ENCODE measurements around the gene GOLGA2.
"Not testable (repeated sequence)": the region's sequence is repeated elsewhere in the genome, so short reads cannot be mapped to it uniquely, and the experiment has no call there.

GOLGA2 gene

DNA sequence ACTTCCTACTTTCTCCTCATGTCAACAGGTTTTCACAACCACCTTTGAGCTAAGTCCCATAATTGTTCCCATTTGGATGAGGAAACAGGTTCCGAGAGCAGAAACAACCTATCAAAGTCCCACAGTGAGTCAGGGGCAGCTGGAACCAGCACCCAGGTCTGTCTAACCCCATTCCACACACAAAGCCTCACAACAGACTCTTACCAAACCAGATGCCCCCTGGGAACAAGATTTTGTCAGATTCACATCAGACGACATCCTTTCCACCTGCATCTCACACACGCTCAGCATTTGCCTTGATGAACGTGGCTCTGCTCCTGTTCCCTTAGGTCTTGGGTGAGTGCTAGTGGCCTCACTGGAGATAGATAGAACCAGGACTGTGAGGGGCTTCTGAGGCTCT lies 17.3 kb upstream of the GOLGA2 start:
- DNase-seq = no peak

DNA sequence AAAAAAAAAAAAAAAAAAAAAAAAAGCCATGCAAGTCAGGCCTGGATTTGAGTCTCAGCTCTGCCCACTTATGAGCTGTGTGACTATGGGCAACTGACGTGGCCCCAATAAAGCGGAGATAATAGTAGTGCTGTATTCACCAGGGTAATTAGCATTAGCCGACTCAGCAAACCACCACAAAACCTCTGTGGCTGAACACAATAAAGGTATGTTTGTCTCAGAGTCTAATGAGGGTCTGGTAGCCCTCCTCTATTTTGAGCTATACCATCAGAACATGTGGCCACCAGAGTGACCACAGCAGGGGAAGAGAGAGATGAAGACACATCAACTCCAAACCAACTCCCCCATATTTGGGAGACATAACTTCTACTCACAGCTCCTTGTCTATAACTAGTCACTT lies 16.2 kb upstream of the GOLGA2 start:
- DNase-seq = no peak

DNA sequence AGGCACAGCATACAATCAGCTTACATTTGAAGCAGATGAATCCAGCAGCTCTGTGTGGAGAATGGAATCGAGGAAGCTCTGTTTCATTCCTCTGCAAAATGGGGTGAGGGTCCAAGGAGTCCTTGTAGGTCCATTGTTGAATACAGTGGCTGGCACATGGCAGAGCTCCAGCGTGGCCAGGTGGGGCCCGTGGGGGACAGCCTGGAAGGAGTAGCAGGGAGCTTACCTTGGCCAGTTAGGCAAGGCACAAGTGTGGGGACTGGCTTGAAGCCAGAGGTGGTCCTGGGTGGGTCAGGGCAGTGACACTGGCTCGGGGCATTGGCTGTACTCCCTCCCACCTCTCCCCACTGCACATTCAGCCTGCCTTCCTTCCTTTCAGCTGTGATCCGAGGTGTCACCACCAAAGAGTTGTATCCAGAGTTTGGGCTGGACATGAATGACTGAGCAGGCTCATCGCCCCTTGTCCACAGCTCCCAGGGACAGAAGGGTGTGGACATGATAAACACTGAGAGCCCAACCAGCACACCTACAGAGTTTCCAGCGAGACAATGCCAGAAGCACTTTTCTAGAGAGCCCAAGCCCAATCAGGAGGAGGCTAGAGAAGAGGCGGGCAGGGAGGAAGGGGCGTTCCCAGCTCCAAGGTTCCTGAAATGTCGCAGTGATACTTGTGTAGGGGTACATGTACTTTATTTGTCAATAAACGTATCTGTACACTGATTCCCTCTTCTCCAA lies 12.6 kb upstream of the GOLGA2 start:
- no peak for DNase-seq

DNA sequence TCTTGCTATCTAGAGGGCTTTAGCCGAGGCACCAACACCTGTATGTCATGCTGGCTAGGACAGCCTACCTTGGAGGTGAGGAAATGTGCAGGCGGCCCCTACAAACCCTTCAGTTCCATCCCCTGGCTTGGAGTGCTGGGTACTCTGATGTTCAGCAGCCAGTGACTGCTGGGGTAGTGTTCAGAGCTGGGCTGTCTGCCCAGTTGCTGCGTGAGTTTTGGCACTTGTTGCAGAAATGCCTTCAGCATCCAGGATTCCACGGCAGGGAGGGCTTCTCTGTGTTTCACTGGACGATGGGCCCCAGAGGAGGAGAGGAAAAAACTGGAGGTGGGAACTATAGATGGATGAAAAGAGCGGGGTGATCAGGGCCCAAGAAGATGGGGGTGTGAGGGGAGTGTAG lies 10.6 kb upstream of the GOLGA2 start:
- DNase-seq = no peak

DNA sequence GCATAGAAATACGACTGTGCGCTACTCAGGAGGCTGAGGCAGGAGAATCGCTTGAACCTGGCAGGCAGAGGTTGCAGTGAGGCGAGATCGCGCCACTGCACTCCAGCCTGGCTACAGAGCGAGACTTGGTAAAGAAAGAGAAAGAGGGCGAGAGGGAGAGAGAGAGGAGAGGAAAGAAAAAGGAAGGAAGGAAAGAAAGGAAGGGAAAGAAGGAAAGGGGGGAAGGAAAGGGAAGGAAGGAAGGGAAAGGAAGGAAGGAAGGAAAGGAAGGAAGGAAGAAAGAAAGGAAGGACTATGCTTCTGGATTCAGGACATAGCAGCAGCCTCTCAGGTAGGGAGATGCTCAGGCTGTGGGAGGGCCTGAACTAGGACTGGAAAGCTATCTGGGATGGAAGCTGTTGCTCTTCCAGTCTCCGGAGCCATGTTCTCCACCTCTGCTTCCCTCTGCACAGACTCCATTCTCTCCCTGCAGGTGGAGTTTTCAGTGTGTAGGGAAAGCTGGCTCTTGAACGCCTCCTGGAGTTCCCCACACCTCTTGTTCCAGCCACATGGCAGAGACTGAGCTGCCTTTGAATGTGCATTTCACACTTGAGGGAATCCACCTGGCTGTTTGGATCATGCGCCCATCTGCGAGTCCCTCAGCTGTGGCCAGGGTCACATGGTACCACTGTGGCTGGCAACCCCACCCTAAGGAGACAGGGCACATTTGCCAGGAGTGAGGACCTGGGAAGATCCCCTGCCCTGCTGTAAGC lies 9.4 kb upstream of the GOLGA2 start:
- DNase-seq = no peak

DNA sequence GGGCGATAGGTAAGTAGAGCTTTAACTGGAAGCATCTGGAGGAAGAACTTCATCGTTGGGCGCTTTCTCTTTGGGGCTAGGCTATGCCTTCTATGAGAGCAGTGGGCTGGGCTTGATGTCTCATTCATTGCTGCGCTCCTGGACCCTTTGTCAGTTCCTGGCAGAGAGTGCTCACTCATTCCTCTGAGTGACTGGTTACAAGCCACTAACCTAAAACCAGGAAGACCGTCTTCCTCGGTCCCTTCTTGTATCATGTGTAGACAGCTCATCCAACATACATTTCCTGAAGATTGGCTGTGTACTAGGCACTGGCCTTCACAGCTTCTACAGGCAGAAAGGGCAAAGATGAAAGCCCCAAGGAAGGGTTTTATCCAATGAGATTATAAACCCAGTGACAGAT lies 6.7 kb upstream of the GOLGA2 start:
- no peak for DNase-seq

DNA sequence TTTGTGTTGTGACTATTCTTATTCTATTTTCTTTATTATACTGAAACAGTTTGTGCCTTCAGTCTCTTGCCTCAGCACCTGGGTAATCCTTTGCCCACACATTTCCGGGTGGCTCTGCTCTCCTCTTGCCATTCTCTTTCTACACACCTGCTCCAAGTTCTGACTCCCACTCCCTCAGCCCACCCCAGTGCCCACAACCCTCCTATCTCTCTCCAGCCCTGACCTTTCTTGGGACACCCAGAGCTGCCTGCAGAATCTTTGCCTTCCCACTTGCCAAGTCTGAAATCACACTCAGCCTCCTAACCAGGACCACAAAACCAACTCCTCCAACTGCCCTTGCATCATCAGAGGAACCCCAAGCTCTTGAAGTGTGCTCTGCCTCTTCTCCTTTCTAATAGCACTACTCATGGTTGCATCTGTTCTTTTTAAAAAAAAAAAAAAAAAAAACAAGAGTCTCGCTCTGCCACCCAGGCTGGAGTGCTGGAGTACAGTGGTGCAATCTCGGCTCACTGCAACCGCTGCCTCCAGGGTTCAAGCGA lies 4.3 kb upstream of the GOLGA2 start:
- no peak for DNase-seq

DNA sequence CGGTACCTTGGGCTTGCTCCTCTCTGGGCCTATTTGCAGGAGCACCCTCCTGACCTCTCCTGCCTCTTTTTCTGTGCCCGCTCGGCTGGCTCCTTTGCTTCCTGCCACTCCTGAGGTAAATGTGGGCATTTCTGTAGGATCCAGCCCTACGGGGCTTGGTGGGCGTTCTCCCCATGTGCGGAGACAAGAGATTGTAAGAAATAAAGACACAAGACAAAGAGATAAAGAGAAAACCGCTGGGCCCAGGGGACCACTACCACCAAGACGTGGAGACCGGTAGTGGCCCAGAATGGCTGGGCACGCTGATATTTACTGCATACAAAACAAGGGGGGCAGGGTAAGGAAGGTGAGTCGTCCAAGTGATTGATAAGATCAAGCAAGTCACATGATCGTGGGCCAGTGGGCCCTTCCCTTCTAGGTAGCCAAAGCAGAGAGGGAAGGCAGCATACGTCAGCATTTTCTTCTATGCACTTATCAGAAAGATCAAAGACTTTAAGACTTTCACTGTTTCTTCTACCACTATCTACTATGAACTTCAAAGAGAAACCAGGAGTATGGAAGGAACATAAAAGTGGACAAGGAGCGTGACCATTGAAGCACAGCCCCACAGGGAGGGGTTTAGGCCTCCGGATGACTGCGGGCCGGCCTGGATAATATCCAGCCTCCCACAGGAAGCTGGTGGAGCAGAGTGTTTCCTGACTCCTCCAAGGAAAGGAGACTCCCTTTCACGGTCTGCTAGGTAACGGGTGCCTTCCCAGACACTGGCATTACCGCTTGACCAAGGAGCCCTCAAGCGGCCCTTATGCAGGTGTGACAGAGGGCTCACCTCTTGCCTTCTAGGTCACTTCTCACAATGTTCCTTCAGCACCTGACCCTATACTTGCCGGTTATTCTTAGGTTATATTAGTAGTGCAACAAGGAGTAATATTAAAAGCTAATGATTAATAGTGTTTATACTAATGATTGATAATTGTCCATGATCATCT lies 3.6 kb upstream of the GOLGA2 start:
- not testable (repeated sequence) for DNase-seq

DNA sequence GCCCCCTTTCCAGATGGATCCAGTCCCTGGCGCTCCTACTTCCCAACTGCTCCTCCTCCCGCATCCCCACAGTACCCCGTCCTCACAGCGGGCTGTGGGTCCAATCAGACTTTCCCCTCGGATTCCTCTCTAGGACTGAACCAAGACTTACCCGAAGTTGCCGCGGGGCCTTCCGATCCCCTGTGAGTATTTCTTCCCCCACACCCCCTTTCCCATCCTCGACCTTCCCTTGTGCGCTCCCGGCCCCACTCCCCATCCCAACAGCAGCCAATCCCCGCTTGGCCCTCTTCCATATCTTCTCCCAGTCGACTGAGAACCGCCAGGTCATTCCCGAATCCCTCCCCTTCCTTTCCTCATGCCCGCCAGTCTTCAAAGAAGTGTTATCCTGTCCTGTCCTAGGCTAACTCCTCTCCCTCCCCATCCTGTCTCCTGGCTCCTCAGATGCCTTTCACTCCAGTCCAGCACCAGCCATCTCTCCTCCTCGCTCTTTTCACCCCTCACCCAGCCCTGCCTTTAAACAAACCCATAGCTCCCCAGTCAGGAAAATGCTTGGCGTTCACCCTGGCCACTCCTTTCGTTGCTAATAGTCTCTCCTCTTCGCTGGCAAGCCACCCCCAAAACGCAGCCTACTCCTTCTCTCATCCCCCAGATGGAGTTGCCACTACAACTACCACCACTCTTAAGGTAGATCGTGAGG lies 915 bp upstream of the GOLGA2 start:
- no peak for DNase-seq

DNA sequence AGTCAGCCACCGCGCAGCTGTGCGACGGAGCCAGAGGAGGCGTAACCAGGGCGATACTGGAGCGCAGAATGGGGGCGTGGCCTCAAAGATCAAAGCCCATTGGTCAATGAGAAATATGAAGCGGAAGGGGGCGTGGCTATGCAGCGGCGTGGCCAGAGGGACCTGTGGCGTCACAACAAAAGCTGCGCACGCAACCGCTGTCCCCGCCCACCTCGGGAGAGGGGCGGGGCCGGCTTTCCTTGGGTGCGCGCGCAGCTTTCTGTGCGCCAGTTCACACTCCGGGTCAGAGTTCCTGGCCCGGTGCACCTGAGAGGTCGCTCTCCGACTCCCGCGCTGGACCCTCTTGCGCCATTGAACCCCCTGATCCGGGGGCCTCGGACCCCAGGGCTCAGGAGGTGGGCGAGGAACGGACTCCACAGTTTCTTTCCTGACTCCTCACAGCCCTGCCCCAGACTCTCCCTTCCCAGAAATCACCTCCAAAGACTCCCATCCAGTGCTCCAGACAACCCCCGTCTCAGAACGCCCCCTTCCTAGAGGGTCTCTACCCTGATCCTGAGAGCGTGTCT lies 284 bp upstream of the GOLGA2 start, which contains the start of gene SWI5:
Gene SWI5 (plus strand): TSS at position 269 of the 566 bp plus-strand sequence.
- DNase-seq = peak; percentile 97

DNA sequence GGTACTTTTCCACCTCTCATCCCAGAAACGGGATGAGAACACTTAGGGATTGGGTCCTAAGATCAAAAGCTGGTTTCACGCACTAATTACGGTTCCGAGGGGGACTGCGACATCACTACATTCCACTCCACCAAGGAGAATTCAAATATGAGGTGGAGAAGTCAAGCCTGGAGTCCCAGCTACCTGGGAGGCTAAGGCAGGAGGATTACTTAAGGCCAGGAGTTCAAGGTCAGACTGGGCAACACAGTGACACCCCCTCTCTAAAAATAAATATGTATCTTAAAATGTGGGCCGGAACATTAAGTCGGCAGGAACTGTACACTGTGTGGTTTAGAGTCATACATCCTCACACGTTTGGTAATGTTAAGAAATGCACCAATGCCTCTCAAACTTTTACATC lies 1.6 kb downstream of the GOLGA2 start:
- DNase-seq = no peak

DNA sequence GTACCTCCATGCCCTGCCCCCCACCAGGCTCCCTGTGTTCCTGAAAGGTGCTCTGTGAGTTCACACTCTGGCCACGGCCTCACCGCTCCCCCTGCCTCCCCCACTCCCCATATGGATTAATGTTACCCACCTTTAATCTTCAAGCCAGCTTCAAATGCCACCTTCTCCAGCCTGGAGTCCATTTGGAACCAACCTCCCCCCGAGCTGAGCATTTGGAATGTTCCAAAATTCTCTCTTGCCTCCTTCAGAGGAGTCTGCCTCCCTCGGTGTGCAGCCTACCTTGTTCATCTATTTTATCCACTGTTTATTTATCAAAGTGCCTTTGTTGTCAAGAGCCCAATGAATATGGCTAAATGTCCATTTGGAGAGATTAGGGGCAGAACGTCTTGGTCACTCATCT lies 4.3 kb downstream of the GOLGA2 start:
- no peak for DNase-seq

DNA sequence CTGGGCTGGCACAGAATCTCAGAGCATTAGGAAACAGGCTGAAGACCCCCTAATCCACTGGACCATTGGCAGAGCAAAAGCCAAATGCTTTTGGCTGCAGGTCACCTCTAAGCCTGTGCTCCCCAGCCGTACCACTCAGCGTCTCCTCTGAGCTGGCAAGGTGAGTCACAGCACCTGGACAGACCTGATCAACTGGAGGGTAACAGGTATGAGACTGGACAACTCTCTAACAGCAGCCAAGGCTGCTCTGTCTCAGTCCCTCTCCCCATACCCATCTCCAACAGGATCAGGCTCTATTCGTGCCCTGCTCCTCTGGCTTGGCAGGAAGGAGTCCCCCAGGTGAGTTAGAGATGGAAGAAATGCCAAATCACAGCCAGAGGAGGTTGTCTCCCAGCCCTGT lies 4.7 kb downstream of the GOLGA2 start:
- DNase-seq = no peak

DNA sequence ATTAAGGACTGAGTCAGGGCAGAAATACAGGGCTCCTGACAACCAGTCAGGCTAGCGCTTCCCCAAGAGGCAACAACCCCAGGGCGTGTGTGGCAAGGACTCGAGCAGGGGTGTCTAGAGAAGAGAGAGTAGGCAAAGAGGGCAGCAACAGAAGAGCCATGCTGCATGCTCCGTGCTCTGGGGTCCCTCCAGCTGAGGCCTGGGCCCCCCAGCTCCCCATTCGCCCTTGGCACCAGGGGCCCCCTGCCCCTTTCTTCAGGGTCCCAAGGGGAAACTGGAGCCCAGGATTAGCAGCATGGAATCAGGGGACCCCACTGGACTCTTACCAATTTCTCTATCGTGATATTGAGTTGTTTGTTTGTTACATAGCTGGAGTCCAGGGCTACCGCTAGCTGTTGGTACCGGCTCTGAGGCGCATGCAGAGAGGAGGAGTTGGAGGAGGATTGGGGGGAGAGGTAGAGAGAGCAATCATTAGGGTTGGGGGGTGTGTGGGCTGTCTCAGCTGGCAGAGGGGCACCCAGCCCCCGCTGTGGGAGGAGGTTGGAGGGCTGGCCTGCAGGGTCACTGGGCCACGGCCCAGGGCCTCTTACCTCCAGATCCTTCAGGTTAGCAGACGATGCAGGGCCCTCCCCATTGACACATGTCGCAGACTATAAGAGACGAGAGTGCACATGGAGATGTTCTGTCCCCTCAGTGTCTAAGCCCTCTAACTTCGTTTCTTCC lies 8.8 kb downstream of the GOLGA2 start:
- DNase-seq = no peak

DNA sequence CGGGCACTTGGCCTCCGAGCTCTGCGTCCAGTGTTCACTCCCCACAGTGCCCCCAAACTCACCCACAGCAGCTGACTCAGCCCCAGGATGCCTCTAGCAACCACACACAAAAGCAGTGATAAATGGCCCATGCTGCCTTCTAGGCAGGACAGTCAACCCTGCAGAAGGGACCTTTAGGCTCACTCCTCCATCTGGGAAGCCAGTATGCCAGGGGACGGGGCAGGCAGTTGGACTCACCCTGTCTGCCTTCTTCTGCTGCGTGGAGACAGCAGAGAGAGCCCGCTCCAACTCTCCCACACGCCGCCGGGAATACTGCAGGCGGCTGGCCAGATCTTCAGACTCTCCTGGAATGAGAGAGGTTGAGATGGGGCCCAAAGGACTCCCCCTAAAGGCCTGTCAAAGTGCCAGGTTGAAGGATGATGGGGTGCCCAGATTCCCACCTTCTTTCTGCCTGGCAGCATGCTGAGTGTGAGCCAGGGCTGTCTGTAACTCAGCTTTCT lies 10.4 kb downstream of the GOLGA2 start:
- DNase-seq = no peak

DNA sequence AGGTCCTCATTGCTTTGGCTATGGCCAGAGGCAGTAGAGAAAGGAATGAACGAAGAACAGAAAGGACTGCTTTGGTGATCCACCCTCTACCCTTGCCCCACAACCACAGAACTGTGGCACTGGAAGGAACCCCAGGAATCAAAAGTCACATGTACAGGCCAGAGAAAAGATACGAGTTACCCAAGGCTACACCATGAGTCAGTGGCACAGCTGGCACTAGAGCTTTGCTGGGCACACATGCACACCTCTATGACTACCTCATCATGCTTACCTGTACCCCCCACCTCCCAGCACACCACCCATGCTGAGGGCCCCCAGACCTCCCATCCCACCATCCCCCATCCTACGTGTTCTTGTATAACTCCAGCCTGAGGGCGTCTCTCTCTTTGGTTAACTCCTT lies 13.1 kb downstream of the GOLGA2 start:
- DNase-seq = no peak

DNA sequence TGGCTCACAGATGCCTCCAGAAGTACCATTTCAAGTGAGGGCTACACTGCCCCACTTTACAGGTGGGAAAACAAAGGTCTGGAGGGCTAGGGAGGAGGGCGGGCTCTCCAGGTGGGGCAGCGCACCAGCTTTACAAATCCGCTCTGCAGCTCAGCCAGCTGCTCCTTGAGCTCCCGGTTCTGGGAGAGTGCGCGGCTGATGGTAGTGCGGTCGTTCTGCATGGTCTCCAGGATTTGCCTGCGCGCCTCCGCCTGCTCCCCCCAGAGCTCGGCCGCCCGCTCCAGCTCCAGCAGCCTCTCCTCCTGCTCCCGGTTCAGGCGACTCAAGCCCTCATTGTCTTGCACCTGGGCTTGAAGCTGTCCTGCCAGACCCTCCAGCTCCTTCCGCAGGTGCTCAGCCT lies 15.5 kb downstream of the GOLGA2 start:
- DNase-seq = no peak

DNA sequence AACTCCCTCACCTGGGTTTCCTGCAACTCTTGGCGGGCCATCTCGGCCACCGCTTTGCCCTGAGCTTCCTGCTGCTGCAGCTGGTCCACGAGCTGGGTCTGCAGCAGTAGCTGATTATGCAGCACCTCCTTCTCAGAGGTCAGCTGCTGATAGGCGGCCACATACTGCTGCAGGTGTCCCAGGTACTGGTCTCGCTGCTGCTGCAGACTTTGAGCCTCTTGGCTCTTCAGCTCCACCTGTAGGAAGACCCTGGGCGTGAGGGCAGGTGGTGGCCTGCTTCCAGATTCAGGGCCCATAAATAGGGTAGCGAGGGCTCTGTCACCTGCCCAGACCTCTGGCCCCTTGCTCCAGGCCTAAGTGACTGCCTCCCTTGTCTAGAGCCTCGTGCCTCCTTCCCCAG lies 16.7 kb downstream of the GOLGA2 start:
- no peak for DNase-seq

DNA sequence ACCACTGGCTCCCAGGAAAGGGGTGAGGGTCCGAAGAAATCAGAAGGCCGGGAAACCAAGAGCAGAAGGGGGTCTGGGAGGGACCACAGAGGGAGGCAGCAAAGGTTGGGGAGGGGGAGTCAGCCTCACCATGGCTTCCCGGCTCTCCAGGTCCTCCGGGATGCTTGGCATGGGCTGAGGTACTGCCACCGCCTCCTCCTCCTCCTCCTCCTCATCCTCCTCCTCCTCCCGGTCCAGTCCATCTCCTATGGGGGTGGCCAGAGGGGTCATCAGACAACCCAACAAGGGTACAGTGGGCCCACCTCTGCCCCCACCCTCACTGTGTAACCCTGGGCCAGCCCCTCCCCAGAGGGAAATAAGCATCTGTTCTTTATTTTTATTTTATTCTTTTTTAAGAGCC lies 17.5 kb downstream of the GOLGA2 start:
- DNase-seq = no peak

DNA sequence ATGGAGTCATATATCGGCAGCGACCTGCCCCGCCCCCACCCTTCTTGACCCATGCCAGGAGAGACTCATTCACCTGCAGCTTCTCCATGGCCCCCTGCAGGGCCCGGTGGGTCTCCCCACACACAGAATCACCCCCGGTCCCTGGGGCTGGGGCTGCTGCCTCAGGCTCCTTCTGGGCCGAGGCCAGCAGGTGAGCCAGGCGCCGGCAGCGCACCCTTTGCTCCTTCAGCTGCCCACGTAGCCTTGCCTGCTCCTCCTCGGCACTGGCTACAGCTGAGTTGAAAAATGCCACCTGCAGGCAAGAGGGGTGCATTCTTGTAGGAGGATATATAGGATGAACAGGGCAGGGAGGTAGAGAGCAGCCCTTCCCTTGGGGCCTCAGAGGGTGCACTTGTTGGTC lies 17.9 kb downstream of the GOLGA2 start:
- DNase-seq = no peak
